SK-N-SH (cell line): ENCODE measurements around the gene VPS50. TPM values are rescaled to one million over a fixed set of nuclear protein-coding genes. Genes with fewer than 3 reads are reported as not detected.

Experiments
- CTCF ChIA-PET: fragments of 300-600, 350-600 bp; formaldehyde crosslinking; extraction: SDS; loops from one replicate; lab custom pipeline; 2021; lab: Yijun Ruan, JAX
- POLR2A ChIA-PET: fragments of 350-600 bp; sonication (Branson Sonifier 250); formaldehyde crosslinking; extraction: SDS; loops from one replicate; lab custom pipeline; 2020; ENCODE audit warnings: antibody characterized with exemption, inconsistent platforms; lab: Yijun Ruan, JAX
- DNase-seq: peaks from one replicate; pipeline ENCODE4 v3.0.0; 2012
- H2AFZ ChIP-seq: fragments of 200-600 bp; sonication (generic); 2 replicates; pipeline ENCODE4 v1.8.1; 2016; ENCODE audit warnings: antibody characterized with exemption, mild to moderate bottlenecking, low read depth
- H3F3A ChIP-seq: fragments of 200-600 bp; sonication (generic); replicated peaks from 2 replicates; pipeline ENCODE3; 2016; ENCODE audit warnings: antibody characterized with exemption, mild to moderate bottlenecking; ENCODE audit not compliant: insufficient read depth
- H3K27ac ChIP-seq, 2 experiments: fragments of 200-500 bp in 1 of 2; fragments of 200-600 bp in 1 of 2; sonication (Bioruptor generic) in 1 of 2; sonication (generic), shearing (Covaris generic) in 1 of 2; 2 replicates each; pipeline versions ENCODE4 v1.5.1 to v1.6.1; 2014 to 2016; ENCODE audit warnings: low read depth in 2 of 2, inconsistent platforms in 1 of 2, low read length in 1 of 2, mild to moderate bottlenecking in 1 of 2, mixed read lengths in 1 of 2
- H3K27me3 ChIP-seq: fragments of 200-600 bp; sonication (generic), shearing (Covaris generic); 2 replicates; pipeline ENCODE4 v1.6.1; 2016; ENCODE audit warnings: mixed run types; ENCODE audit not compliant: insufficient read depth
- H3K36me3 ChIP-seq, 2 experiments: fragments of 200-500 bp in 1 of 2; fragments of 200-600 bp in 1 of 2; sonication (Bioruptor generic) in 1 of 2; sonication (generic) in 1 of 2; replicated peaks in 1 of 2; 2 replicates each; pipeline versions ENCODE3 to v1.5.1; 2014 to 2016; ENCODE audit warnings: low read length in 1 of 2, mild to moderate bottlenecking in 1 of 2; ENCODE audit not compliant: insufficient read depth in 2 of 2, control insufficient read depth in 1 of 2
- H3K4me1 ChIP-seq, 2 experiments: fragments of 200-500 bp in 1 of 2; fragments of 200-600 bp in 1 of 2; sonication (Bioruptor generic) in 1 of 2; sonication (generic), shearing (Covaris generic) in 1 of 2; 2 replicates each; pipeline versions ENCODE4 v1.5.1 to v1.6.1; 2014 to 2016; ENCODE audit warnings: low read depth in 1 of 2, low read length in 1 of 2, mixed run types in 1 of 2; ENCODE audit not compliant: insufficient read depth in 2 of 2, control insufficient read depth in 1 of 2
- H3K4me2 ChIP-seq: fragments of 200-600 bp; sonication (generic), shearing (Covaris generic); 2 replicates; pipeline ENCODE4 v1.6.1; 2017; ENCODE audit warnings: mixed run types
- H3K4me3 ChIP-seq, 2 experiments: fragments of 200-500 bp in 1 of 2; fragments of 200-600 bp in 1 of 2; sonication (Bioruptor generic) in 1 of 2; sonication (generic), shearing (Covaris generic) in 1 of 2; 2 replicates each; pipeline versions ENCODE4 v1.5.1 to v1.8.1; 2014 to 2016; ENCODE audit warnings: low read depth in 2 of 2, inconsistent platforms in 1 of 2, low read length in 1 of 2, mild to moderate bottlenecking in 1 of 2, mixed read lengths in 1 of 2, moderate library complexity in 1 of 2
- H3K79me2 ChIP-seq: fragments of 200-600 bp; sonication (generic); 2 replicates; pipeline ENCODE4 v1.8.1; 2017; ENCODE audit warnings: mild to moderate bottlenecking; ENCODE audit not compliant: insufficient read depth
- H3K9ac ChIP-seq: fragments of 200-600 bp; sonication (generic); 2 replicates; pipeline ENCODE4 v1.6.1; 2017; ENCODE audit warnings: mixed run types
- H3K9me2 ChIP-seq: fragments of 200-600 bp; sonication (generic); 2 replicates; pipeline ENCODE4 v1.6.1; 2017; ENCODE audit warnings: mixed run types
- H3K9me3 ChIP-seq: fragments of 200-600 bp; sonication (generic); 2 replicates; pipeline ENCODE4 v1.6.1; 2017; ENCODE audit warnings: mixed run types, mild to moderate bottlenecking, moderate library complexity
- H4K20me1 ChIP-seq: fragments of 200-600 bp; sonication (generic); 2 replicates; pipeline ENCODE4 v1.6.1; 2017; ENCODE audit warnings: mild to moderate bottlenecking, mixed run types; ENCODE audit not compliant: insufficient read depth
- ELF1 ChIP-seq: IDR thresholded peaks from 2 replicates; pipeline ENCODE4 v1.4.0; 2012
- GATA2 ChIP-seq: sonication (generic); formaldehyde crosslinking; IDR thresholded peaks from 2 replicates; pipeline ENCODE4 v1.5.0; 2020; ENCODE audit warnings: mild to moderate bottlenecking, missing genetic modification reagents
- POLR2AphosphoS5 ChIP-seq: IDR thresholded peaks from 2 replicates; pipeline ENCODE4 v1.6.1; 2012; ENCODE audit warnings: low read depth, low read length
- SIN3A ChIP-seq: IDR thresholded peaks from 2 replicates; pipeline ENCODE4 v1.6.1; 2012; ENCODE audit warnings: low read depth, mild to moderate bottlenecking, low read length, moderate library complexity, borderline replicate concordance
- YY1 ChIP-seq: IDR thresholded peaks from 2 replicates; pipeline ENCODE4 v1.4.0; 2012; ENCODE audit warnings: low read depth, mild to moderate bottlenecking
- WGBS: methylation state at CpG from one replicate; pipeline ENCODE4 v1.1.6; 2017; ENCODE audit warnings: low lambda C conversion rate; 5-methylcytosine and 5-hydroxymethylcytosine counted together
- polyA plus RNA-seq, 3 experiments: library from polyadenylated mRNA; depleted of rRNA; stranded (reverse); fragments of >200 nt; gene quantifications; 2 replicates each; pipeline ENCODE4 v1.2.3, GENCODE V29; 2012
- TF ChIP-seq, protein P1 (sequence below): IDR thresholded peaks from 2 replicates; pipeline ENCODE4 v1.4.0; 2012; ENCODE audit warnings: low read depth
- TF ChIP-seq, protein P2 (sequence below): IDR thresholded peaks from 2 replicates; pipeline ENCODE4 v1.4.0; 2012; ENCODE audit warnings: low read depth, borderline replicate concordance
- TF ChIP-seq, protein P3 (sequence below): IDR thresholded peaks from 2 replicates; pipeline ENCODE4 v1.6.1; 2012; ENCODE audit warnings: mild to moderate bottlenecking, low read depth, low read length, moderate library complexity
- TF ChIP-seq, protein P4 (sequence below): IDR thresholded peaks from 2 replicates; pipeline ENCODE4 v1.4.0; 2012; ENCODE audit warnings: low read depth, borderline replicate concordance
- TF ChIP-seq, protein P5 (sequence below): fragments of 200-600 bp; sonication (generic); IDR thresholded peaks from 2 replicates; pipeline ENCODE4 v1.6.1; 2017; ENCODE audit warnings: antibody characterized with exemption, mild to moderate bottlenecking, moderate library complexity

Gene VPS50
- polyA plus RNA-seq, 1 of the 3 experiments (the other 2 are of a cell fraction): 9.1 TPM

DNA sequence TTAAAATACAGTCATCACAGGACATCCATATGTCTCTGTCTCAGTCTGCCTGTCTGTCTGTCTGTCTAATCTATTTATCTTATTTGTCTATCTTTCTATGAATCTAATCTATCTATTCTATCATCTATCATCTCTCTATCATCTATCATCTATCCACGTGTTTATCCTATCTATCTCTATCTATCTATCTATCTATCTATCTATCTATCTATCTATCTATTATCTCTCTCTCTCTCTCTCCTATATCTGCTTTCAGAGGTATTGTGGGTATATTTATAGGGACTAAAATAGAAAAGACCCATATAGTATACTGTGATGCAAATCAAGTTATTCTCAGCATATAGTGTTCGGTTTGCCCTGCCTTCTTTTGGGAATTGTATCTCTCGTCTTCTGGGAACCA lies 167.5 kb downstream of the VPS50 start (continued):
- TF ChIP-seq, protein P1, sequence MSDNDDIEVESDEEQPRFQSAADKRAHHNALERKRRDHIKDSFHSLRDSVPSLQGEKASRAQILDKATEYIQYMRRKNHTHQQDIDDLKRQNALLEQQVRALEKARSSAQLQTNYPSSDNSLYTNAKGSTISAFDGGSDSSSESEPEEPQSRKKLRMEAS: no peak
- TF ChIP-seq, protein P2, sequence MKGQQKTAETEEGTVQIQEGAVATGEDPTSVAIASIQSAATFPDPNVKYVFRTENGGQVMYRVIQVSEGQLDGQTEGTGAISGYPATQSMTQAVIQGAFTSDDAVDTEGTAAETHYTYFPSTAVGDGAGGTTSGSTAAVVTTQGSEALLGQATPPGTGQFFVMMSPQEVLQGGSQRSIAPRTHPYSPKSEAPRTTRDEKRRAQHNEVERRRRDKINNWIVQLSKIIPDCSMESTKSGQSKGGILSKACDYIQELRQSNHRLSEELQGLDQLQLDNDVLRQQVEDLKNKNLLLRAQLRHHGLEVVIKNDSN: no peak
- TF ChIP-seq ELF1: no peak

DNA sequence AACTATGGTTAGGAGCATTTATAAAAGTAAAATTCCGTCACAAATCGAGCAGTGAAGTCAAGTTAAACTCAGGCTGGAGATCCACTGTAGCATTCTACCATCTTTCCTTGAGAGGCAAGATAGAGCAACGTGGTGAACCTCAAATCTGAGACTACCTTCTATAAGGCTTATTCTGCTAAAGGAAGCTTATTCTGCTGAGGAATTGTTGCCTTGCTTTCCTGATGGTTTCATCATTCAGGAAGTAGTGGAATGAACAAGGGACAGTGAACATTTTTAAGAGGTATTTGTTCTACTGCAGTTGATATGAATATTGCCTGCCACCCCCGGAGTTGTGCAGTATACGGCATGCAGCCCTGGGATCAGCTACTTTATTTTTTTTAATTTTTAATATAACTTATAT lies 170.8 kb downstream of the VPS50 start:
- no peaks in the 10 kb centered on the region for H3K36me3 ChIP-seq
- H3F3A ChIP-seq: no peaks in the 10 kb centered on the region
- WGBS: 5% methylated on average over 5 of the region's 5 CpGs
- ChIA-PET CTCF (no interaction called here), POLR2A (no interaction called here)
- no peaks in the 10 kb centered on the region for H3K9me2 ChIP-seq
- H3K4me2 ChIP-seq: no peak overlapping the region
- H3K9ac ChIP-seq: no peak overlapping the region
- H3K27ac ChIP-seq: no peak overlapping the region
- H2AFZ ChIP-seq: no peak overlapping the region
- DNase-seq: no peak
- TF ChIP-seq, protein P3, sequence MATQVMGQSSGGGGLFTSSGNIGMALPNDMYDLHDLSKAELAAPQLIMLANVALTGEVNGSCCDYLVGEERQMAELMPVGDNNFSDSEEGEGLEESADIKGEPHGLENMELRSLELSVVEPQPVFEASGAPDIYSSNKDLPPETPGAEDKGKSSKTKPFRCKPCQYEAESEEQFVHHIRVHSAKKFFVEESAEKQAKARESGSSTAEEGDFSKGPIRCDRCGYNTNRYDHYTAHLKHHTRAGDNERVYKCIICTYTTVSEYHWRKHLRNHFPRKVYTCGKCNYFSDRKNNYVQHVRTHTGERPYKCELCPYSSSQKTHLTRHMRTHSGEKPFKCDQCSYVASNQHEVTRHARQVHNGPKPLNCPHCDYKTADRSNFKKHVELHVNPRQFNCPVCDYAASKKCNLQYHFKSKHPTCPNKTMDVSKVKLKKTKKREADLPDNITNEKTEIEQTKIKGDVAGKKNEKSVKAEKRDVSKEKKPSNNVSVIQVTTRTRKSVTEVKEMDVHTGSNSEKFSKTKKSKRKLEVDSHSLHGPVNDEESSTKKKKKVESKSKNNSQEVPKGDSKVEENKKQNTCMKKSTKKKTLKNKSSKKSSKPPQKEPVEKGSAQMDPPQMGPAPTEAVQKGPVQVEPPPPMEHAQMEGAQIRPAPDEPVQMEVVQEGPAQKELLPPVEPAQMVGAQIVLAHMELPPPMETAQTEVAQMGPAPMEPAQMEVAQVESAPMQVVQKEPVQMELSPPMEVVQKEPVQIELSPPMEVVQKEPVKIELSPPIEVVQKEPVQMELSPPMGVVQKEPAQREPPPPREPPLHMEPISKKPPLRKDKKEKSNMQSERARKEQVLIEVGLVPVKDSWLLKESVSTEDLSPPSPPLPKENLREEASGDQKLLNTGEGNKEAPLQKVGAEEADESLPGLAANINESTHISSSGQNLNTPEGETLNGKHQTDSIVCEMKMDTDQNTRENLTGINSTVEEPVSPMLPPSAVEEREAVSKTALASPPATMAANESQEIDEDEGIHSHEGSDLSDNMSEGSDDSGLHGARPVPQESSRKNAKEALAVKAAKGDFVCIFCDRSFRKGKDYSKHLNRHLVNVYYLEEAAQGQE: no peak
- TF ChIP-seq POLR2AphosphoS5: no peak
- no peak for TF ChIP-seq YY1
- no peak for TF ChIP-seq SIN3A
- no peak for TF ChIP-seq GATA2 (CRISPR knock-in tag)
- TF ChIP-seq, protein P2: no peak
- TF ChIP-seq, protein P4, sequence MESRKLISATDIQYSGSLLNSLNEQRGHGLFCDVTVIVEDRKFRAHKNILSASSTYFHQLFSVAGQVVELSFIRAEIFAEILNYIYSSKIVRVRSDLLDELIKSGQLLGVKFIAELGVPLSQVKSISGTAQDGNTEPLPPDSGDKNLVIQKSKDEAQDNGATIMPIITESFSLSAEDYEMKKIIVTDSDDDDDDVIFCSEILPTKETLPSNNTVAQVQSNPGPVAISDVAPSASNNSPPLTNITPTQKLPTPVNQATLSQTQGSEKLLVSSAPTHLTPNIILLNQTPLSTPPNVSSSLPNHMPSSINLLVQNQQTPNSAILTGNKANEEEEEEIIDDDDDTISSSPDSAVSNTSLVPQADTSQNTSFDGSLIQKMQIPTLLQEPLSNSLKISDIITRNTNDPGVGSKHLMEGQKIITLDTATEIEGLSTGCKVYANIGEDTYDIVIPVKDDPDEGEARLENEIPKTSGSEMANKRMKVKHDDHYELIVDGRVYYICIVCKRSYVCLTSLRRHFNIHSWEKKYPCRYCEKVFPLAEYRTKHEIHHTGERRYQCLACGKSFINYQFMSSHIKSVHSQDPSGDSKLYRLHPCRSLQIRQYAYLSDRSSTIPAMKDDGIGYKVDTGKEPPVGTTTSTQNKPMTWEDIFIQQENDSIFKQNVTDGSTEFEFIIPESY: no peak
- TF ChIP-seq, protein P5, sequence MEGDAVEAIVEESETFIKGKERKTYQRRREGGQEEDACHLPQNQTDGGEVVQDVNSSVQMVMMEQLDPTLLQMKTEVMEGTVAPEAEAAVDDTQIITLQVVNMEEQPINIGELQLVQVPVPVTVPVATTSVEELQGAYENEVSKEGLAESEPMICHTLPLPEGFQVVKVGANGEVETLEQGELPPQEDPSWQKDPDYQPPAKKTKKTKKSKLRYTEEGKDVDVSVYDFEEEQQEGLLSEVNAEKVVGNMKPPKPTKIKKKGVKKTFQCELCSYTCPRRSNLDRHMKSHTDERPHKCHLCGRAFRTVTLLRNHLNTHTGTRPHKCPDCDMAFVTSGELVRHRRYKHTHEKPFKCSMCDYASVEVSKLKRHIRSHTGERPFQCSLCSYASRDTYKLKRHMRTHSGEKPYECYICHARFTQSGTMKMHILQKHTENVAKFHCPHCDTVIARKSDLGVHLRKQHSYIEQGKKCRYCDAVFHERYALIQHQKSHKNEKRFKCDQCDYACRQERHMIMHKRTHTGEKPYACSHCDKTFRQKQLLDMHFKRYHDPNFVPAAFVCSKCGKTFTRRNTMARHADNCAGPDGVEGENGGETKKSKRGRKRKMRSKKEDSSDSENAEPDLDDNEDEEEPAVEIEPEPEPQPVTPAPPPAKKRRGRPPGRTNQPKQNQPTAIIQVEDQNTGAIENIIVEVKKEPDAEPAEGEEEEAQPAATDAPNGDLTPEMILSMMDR: no peak
- H3K79me2 ChIP-seq: no peaks in the 10 kb centered on the region
- no peaks in the 10 kb centered on the region for H4K20me1 ChIP-seq
- H3K4me3 ChIP-seq: no peak overlapping the region
- no peaks in the 10 kb centered on the region for H3K4me1 ChIP-seq
- peaks cover 7% of the 10 kb centered on the region; the same call in 1 of the 2 replicates for H3K9me3 ChIP-seq
- H3K27me3 ChIP-seq: 0 out of 2 replicates have a peak, but pooled peaks cover 3% of the 10 kb centered on the region
